Panc1 (cell line): ENCODE results near the gene SEMA4B. TPM values are rescaled to one million over a fixed set of nuclear protein-coding genes. Genes with fewer than 3 reads are reported as not detected.

Experiments
- ATAC-seq: fragments of 200-7000 bp; cut with Tn5 transposase; 2 replicates; pipeline ENCODE4 v1.9.1; 2020; ENCODE audit warnings: mild to moderate bottlenecking, moderate library complexity
- BruUV-seq: library from RNA; stranded (reverse); fragments of 400-500 nt; replicated peaks from 2 replicates; lab custom pipeline; 2021; lab: Mats Ljungman, UMichigan
- CTCF ChIA-PET: fragments of 300-600 bp; sonication (Branson Sonifier 250); formaldehyde crosslinking; loops from one replicate; lab custom pipeline; 2022; ENCODE audit warnings: antibody characterized with exemption; lab: Charles Lee
- POLR2A ChIA-PET: fragments of 300-600 bp; sonication (Branson Sonifier 250); formaldehyde crosslinking; loops from one replicate; lab custom pipeline; 2022; ENCODE audit warnings: antibody characterized with exemption; lab: Charles Lee
- DNase-seq: peaks from one replicate; pipeline ENCODE4 v3.0.0-alpha.2; 2010; ENCODE audit warnings: low read depth, low spot score
- H3K27ac ChIP-seq: 2 replicates; pipeline ENCODE4 v1.5.1; 2011; ENCODE audit warnings: mild to moderate bottlenecking, low read length, inconsistent platforms
- H3K27me3 ChIP-seq: fragments of 200-500 bp; sonication (Bioruptor generic); 2 replicates; pipeline ENCODE4 v1.6.0; 2014; ENCODE audit warnings: low read length, inconsistent platforms; ENCODE audit not compliant: control insufficient read depth, insufficient read depth
- H3K36me3 ChIP-seq: fragments of 200-500 bp; sonication (Bioruptor generic); 2 replicates; pipeline ENCODE4 v1.5.1; 2014; ENCODE audit warnings: inconsistent platforms, mild to moderate bottlenecking, low read length, moderate library complexity; ENCODE audit not compliant: control insufficient read depth, insufficient read depth
- H3K4me1 ChIP-seq: 2 replicates; pipeline ENCODE4 v1.5.1; 2011; ENCODE audit warnings: inconsistent platforms, mild to moderate bottlenecking, low read length, moderate library complexity; ENCODE audit not compliant: control insufficient read depth, insufficient read depth
- H3K4me3 ChIP-seq, 2 experiments: 2 replicates each; pipeline ENCODE4 v1.5.1; 2011 to 2012; ENCODE audit warnings: low read depth in 2 of 2, low read length in 2 of 2, mild to moderate bottlenecking in 2 of 2, inconsistent platforms in 1 of 2, moderate library complexity in 1 of 2
- H3K9me3 ChIP-seq: fragments of 200-500 bp; sonication (Bioruptor generic); 2 replicates; pipeline ENCODE4 v1.5.1; 2014; ENCODE audit warnings: low read depth, mild to moderate bottlenecking, inconsistent platforms, low read length, moderate library complexity; ENCODE audit not compliant: control insufficient read depth, insufficient read depth
- POLR2AphosphoS5 ChIP-seq: IDR thresholded peaks from 2 replicates; pipeline ENCODE4 v1.6.1; 2012; ENCODE audit warnings: mild to moderate bottlenecking, low read depth, low read length, moderate library complexity
- REST ChIP-seq, 2 experiments: IDR thresholded peaks; 2 replicates each; pipeline ENCODE4 v1.6.1; 2011 to 2012; ENCODE audit warnings: low read depth in 2 of 2, control low read depth in 1 of 2, low read length in 1 of 2, mild to moderate bottlenecking in 1 of 2, moderate library complexity in 1 of 2; ENCODE audit not compliant: insufficient read depth in 1 of 2
- SIN3A ChIP-seq: IDR thresholded peaks from 2 replicates; pipeline ENCODE4 v1.6.1; 2012; ENCODE audit warnings: low read depth, mild to moderate bottlenecking, low read length, moderate library complexity, borderline replicate concordance; ENCODE audit not compliant: insufficient read depth
- TCF7L2 ChIP-seq: IDR thresholded peaks from 2 replicates; pipeline ENCODE4 v1.6.1; 2011; ENCODE audit warnings: mild to moderate bottlenecking, low read depth, low read length, inconsistent platforms
- in situ Hi-C: cut with HindIII; loops from 2 replicates; pipeline ENCODE4 v1.10.0; 2016; ENCODE audit warnings: low sequenced_read_pairs, low pct_unique_long_range_greater_than_20kb
- intact Hi-C: fragments of 100-400 bp; cut with micrococcal nuclease; formaldehyde crosslinking; loops from one replicate; pipeline ENCODE4 v1.10.0; 2022; ENCODE audit not compliant: unreplicated experiment
- total RNA-seq: library from RNA; stranded (reverse); gene quantifications from one replicate; pipeline ENCODE4 v1.2.1, GENCODE V29; 2021; ENCODE audit not compliant: unreplicated experiment
- TF ChIP-seq, protein P1 (sequence below): fragments of 450-650 bp; IDR thresholded peaks from 2 replicates; pipeline ENCODE4 v1.5.1; 2017; ENCODE audit warnings: mild to moderate bottlenecking

SEMA4B gene
- total RNA-seq, 1 experiment from 2014 or later, result 600 TPM

- CTCF ChIA-PET, result interaction anchor here (0.5 kb wide), 1 partner anchor 24 kb away, joined by 3 read pairs; no protein-coding TSS in a partner anchor
- peaks cover 68% of the 10 kb centered on the region for H3K4me1 ChIP-seq
- no peaks in the 10 kb centered on the region for H3K27me3 ChIP-seq
- peak overlapping the region; percentile 93 for H3K27ac ChIP-seq
- ATAC-seq (peak; percentile 22; the same call in 1 of the 2 replicates), DNase-seq (no peak)
- no peaks in the 10 kb centered on the region for H3K9me3 ChIP-seq
- POLR2A ChIA-PET, result interaction anchor here (0.7 to 2.4 kb wide), 3 partner anchors 10 to 27 kb away, joined by 3 to 18 read pairs (median 4); partner anchors contain the start of gene SEMA4B
- H3K4me3 ChIP-seq, result no peak overlapping the region
- no peaks in the 10 kb centered on the region for H3K36me3 ChIP-seq
- in situ Hi-C loops, result no loop called here
- intact Hi-C loops, result no loop called here
- TF ChIP-seq POLR2AphosphoS5, result 0 out of 2 replicates have a peak, but pooled peaks have one; percentile 13
- no peak for TF ChIP-seq REST (IDR thresholded peaks at IDR 0.05; ENCODE audit: insufficient read depth in 1 of 2, low read depth in 2 of 2, low read length in 1 of 2)
- BruUV-seq, result no TSS peak
Measured at GRCh38 chr15:90190606-90191343, 10.4 kb upstream of the SEMA4B start.

- peak overlapping the region; percentile 93 for H3K27ac ChIP-seq
- ChIA-PET POLR2A (interaction anchor here (2.4 kb wide), 1 partner anchor 9 kb away, joined by 18 read pairs; the partner anchor contains the start of gene SEMA4B), CTCF (no interaction called here)
- DNase-seq (no peak), ATAC-seq (peak; percentile 17)
- no TSS peak for BruUV-seq
- TF ChIP-seq SIN3A, result no peak
- TF ChIP-seq POLR2AphosphoS5, result no peak; the same call in 1 of the 2 replicates
- TF ChIP-seq, protein P1, sequence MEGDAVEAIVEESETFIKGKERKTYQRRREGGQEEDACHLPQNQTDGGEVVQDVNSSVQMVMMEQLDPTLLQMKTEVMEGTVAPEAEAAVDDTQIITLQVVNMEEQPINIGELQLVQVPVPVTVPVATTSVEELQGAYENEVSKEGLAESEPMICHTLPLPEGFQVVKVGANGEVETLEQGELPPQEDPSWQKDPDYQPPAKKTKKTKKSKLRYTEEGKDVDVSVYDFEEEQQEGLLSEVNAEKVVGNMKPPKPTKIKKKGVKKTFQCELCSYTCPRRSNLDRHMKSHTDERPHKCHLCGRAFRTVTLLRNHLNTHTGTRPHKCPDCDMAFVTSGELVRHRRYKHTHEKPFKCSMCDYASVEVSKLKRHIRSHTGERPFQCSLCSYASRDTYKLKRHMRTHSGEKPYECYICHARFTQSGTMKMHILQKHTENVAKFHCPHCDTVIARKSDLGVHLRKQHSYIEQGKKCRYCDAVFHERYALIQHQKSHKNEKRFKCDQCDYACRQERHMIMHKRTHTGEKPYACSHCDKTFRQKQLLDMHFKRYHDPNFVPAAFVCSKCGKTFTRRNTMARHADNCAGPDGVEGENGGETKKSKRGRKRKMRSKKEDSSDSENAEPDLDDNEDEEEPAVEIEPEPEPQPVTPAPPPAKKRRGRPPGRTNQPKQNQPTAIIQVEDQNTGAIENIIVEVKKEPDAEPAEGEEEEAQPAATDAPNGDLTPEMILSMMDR, result no peak
- no peak for TF ChIP-seq REST (IDR thresholded peaks at IDR 0.05; ENCODE audit: insufficient read depth in 1 of 2, low read depth in 2 of 2, low read length in 1 of 2)
- no peak for TF ChIP-seq TCF7L2
- in situ Hi-C loops (no loop called here), intact Hi-C loops (no loop called here)
- H3K27me3 ChIP-seq, result no peaks in the 10 kb centered on the region
- no peaks in the 10 kb centered on the region for H3K36me3 ChIP-seq
- H3K9me3 ChIP-seq, result no peaks in the 10 kb centered on the region
- peaks cover 63% of the 10 kb centered on the region for H3K4me1 ChIP-seq
- no peak overlapping the region for H3K4me3 ChIP-seq
Measured at GRCh38 chr15:90191344-90191687, 9.8 kb upstream of the SEMA4B start.
